Stimulated activated CD8-positive, alpha-beta memory T cell treated with anti-CD3 and anti-CD28 coated beads, Interleukin-15, amount 100 ng/mL, for 48 hours (primary cell): ENCODE data around the gene THRB.

ENCODE experiments used
- DNase-seq, 2 donors: peaks; one replicate each; pipeline ENCODE4 v3.0.0-alpha.2; 2020; ENCODE audit warnings: low read depth in 2 of 2

THRB gene

DNA sequence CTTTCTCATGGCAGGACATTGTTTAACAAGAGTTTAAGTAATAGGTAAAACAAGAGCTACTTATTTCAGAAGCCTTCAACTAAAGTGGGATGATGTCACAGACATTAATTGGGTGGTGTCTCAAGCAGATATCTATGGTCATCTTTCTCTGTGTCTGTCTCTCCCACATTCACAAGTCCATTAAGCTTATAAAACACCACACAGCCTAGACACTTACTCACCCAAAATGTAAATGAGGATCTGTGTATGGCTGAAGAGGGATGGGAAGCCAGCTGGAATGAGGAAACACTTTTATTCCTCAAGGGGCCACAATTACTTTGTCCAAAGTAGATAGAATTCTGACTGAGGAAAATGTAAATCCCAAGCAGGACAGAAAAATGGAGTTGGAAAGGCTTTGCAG lies 183.8 kb downstream of the THRB start:
- no peak for DNase-seq

DNA sequence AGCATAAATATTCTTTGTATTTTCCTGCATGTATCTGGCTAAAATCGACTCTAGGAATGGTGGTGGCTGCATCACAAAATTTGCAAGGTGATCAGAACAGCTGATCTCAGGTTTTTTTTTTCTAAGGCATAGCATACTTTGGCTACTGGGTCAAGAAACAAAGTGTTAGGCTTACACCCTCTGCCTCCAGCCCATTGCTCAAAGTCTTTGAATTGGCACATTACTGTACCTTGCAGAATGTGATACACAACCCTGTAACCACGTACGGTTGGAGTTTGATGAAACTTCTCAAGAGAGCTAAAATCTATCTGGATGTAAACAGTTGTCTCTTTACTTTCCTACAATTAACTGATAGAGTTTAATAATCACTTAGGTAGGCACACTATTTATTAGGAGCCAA lies 188.1 kb downstream of the THRB start:
- DNase-seq, result no peak

DNA sequence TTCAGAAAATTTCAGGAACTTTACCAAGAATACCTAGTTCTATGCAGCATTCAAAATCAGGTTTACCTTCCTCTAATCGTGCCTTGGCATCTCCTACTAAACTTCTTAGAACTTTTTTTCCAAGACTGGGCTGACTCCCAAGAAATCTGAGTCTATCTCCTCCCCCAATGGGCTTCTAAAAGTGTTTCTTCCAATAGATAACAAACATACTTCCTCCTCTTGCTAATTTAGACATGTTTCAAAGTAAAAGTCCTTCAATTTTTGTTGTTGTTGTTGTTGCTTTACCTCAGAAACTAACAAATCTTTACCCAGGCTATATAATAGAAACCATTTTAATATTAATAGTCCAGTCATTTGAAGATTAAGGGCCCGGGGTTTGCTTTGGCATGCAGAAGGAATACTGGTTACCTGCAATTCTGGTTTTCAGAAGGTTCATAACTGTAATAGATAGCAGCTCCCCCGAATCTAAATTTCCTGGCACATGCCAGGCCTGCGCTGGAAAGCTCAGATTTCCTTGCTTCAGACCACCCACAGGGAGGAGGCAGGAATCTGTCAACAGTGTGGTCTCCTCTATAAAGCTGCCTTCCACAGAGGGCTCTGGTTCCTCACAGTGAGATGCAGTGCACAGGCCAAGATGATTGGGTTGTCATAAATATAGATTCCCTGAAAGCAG lies 188.7 kb downstream of the THRB start:
- no peak for DNase-seq

- no peak for DNase-seq
Observed at GRCh38 chr3:24303057-24303754, 191.4 kb downstream of the THRB start.

GRCh38 chr3:24302396-24302795 lies 192.3 kb downstream of the THRB start:
- no peak for DNase-seq

DNA sequence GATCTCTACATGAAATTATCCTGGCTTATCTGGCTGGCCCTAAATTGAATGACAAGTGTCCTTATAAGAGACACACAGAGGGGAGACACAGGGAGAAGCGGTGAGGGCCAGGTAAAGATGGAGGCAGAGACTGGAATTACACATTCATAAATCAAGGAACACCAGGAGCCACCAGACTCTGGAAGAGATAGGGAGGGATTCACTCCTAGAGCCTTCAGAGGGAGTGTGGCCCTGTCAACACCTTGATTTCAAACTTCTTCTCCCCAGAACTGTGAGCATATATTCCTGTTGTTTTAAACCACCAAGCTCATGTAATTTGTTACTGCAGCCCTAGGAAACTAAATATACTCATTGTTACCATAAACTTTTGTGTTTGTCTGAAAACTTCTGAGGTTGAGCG lies 193.7 kb downstream of the THRB start:
- DNase-seq, result no peak

DNA sequence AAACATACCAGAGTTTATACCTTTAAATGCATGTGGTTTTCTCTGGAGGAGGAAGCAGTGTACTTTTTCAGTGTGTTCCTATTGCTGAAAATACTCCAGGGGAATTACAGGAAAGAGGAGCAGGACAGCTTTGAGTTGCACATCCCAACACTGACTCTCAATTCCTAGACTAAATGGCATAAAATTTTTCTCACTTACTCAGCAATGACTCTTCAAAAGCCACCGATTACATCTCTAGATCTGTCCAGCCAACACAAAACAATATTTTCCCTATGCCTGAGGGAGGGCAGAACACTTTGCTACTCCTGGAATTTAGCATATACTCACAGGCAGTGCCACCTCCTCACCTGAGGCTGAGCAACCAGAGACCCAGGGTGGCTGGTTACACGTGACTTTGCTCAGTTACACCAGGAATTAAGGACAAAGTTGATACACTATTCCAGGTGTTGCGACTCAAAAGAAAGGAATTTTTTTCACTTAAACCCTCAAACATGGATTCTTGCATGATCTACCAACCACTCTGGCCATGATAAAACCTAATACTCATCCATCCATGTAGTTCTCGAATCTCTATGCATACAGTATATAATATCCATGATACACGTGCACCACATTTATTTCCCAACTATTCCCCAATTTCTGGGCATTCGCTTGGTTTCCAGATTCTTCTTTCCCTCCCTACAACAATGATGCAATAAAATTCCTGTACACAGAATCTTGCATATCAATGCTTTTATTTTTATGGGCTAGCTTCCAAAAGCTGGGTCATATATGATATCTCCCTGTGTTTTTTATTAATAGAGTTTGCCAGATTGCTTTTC lies 194.6 kb downstream of the THRB start:
- DNase-seq, result no peak

- DNase-seq, result no peak
Observed at GRCh38 chr3:24299246-24299805, 195.3 kb downstream of the THRB start.

- no peak for DNase-seq
Observed at GRCh38 chr3:24296441-24297205, 198.0 kb downstream of the THRB start.

GRCh38 chr3:24294150-24294549 lies 200.5 kb downstream of the THRB start:
- DNase-seq, result no peak

- no peak for DNase-seq
Observed at GRCh38 chr3:24291646-24292045, 203.0 kb downstream of the THRB start.

GRCh38 chr3:24290596-24290995 lies 204.1 kb downstream of the THRB start:
- no peak for DNase-seq

- DNase-seq, result no peak
Observed at GRCh38 chr3:24288496-24289236, 206.0 kb downstream of the THRB start.

DNA sequence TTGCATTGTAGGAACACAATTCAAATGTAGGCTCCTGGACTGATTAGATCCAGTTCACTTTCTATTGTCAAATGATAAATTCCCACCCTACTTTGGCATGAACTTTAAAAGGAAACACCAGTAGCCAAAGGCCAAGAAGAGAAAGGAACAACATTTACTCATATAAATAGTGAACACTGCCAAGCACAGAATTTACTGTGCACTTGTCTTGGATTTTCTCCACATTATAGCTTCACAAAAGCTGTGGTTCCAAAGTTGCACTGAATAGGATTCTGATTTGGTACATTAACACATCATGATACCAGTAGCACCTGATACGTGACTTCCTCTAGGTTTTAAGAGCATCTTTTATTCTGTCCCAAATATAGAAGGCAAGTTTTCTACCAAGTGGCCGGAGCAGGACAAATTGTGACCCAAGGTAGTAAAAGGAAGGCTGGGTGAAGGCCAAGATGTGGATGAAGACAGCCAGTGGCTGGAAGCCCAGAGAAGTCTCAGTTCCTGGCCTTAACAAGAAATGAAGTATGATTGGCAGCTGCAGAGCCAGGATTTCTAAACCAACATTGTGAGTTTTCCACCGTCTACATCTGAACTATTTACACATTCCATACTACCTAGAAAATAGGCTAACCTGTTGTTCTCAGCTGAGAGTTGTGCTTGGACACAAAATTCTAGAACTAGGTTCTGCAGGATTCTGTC lies 206.7 kb downstream of the THRB start:
- DNase-seq, result no peak

- no peak for DNase-seq
Observed at GRCh38 chr3:24286405-24286804, 208.2 kb downstream of the THRB start.

- no peak for DNase-seq
Observed at GRCh38 chr3:24278543-24278942, 216.1 kb downstream of the THRB start.

DNA sequence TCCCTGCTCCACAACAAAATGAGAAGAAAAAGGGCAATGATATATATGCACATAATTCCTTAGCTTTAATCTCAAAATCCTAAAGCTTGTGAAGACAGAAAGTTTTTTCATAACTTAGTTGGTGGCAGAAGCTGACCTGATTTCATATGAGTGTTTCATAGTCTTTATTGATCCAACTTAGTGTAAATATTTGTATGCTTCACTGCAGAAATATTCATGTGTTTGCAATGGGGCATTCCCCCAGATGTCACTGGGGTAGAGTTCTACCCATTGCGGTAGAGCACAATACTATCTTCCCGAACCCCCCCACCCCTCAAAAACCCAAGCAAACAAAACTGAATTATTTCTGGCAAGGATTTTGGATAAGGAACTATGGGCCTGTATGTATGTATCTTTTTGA lies 221.2 kb downstream of the THRB start:
- no peak for DNase-seq

DNA sequence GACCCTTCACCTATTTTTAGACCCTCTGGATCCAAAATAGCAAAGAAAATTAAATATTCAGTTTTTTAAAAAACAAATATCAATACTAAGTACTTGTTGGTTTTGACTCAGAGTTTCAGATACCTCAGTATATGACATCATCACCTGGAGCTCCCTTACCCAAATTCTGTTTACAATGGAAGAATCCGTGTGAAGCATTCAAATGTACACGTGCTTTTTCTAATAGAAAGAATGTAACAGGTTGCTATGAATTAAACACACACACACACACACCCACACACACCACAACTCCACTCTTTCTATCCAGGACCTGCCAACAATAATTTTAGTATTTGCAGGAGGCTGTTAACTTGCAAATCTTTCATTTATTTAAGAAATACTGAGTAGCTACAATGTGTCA lies 221.8 kb downstream of the THRB start:
- DNase-seq, result no peak

DNA sequence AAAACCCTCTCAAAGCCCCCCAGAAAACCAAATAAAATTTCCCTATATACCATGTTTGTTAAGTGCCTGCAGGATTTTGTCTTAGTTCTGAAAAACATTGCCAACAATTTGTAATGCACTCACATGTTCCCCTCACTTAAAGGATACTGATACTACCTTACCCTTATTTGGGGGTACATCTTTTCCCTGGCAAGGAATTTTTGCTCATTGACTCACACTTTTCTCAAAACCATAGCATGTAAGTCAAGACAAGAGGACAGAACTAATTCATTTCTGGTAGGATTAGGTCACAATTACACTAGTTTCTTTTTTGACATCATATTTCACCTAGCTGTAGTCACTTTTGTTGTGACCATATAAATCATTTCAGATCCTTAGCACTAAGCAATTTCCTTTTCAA lies 222.2 kb downstream of the THRB start:
- DNase-seq, result no peak

DNA sequence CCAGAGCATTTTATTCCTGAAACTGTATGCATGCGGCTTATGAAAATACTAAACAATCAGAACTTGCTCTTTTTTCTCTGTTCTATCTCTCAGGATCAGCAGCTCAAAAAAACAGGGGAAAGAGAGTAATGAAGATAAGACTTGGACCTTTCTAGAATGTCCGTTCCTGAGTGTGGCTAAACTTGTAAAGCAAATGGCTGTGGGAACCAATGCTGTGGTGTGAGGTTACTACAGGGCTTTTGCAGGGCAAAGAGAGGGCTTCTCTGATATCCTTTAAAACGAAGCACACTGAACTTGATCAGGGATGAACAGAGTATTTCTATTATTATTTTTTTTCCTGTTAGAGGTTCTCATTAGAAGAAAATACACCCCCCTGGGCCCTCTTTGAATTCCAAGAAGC lies 223.4 kb downstream of the THRB start:
- DNase-seq, result no peak
